ENCODE results near the gene SORCS2.

SORCS2 gene

DNA sequence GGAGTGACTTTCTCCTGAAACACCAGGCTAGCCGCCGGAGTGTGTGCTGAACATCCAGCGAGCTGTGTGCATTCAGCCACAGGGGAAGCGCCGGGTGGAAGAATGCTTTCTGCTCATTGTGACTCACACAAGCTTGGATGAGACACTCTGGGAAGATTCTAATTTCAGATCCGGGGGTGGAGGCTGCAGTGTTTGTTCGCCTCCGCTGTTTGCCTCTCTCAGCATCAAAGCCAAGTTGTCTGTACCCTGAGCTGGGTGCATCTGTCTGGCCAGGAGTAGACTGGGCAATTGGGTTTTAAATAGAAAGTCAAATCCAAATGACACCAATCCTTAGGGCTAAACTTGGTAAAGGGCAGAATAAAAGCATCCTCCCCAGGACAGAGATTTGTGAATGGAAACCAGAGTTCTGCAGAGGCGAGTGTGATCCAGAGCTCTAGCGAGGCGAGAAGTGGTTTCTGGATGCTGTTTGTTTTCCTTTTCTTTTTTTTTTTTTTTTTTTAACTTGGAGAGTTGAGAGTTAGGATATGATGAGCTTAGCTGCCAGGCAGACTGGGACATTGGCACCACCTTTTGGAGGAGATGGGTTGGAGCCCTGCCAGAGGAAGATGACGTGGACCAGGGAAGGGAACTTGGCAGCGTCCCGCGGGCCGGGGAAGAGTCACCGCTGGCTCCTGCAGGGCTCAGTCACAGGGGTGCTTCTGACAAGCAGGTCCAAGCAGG is 438.4 kb downstream of the SORCS2 start:
- FAIRE-seq: no peak

DNA sequence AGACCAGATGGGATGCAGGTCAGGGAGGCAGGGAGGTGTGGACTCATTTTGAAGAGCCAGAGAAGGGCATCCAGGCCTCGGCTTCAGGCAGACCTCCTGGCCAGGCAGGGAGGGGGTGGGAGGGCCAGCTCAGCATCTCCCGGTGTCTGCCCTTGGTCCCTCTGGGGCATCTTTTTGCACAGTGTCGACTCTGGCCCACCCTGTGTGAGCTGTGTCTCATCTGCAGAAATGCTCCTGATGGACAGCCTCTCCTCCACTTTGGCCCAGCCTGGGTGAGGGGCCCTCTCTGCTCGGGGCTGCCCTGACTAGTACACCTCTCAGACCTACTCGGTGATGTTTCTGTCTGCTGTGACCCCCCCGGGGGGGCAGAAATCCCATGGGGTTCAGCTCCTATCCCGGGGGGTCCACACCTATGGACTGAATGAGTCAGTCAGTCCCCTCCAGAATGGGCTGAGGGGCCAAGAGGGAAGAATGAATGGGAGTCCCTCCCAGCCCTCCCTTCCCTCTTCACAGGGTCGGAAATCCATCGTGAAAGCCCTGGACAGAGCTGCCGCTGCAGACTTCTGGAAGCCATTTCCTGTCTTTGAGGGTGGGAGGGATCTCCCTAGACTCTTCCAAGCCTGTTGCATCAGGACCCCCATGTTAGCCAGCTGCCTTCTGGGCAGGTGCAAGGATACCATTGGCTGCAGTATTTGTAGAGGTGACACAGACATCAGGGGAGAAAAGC is 439.1 kb downstream of the SORCS2 start:
- FAIRE-seq: no peak

GRCh38 chr4:7632341-7632740 is 440.0 kb downstream of the SORCS2 start:
- FAIRE-seq: no peak

GRCh38 chr4:7632971-7633370 is 440.6 kb downstream of the SORCS2 start:
- no peak for FAIRE-seq

- no peak for FAIRE-seq
Measured at GRCh38 chr4:7634661-7635251, 442.4 kb downstream of the SORCS2 start.

- FAIRE-seq: no peak
Measured at GRCh38 chr4:7635445-7636239, 443.3 kb downstream of the SORCS2 start.

DNA sequence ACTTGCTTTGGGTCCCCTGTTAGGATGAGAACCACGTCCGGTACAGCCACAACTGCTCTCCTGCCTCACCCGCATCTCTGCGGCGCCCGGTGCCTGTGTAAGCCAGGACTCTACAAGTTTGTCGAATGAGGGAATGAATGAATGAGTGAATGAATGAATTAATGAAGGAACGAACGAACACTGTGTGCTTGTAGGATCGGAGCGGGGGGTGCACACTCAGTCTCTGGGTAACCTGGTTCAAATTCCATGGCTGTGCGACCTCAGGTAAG is 443.8 kb downstream of the SORCS2 start:
- no peak for FAIRE-seq

DNA sequence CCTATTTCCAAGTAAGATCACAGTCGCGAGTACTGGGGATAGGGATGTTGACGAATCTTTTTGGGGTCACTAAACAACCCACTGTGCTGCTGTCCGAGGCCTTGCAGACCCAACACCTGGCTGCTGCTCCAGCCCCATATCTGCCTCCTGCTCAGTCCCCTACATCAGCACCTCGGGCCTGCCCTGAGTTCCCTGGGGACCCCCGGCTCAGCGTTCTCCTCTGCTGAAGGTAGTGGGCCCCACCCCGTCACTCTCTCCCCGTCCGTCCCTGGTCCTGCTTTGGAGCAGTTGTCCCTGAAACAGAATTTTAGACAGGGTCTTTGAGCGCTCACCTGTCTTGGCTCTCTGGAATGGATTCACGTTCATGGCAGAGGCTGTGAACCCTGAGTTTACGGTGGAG is 444.8 kb downstream of the SORCS2 start:
- FAIRE-seq: no peak

GRCh38 chr4:7637971-7638370 is 445.6 kb downstream of the SORCS2 start:
- FAIRE-seq: no peak

DNA sequence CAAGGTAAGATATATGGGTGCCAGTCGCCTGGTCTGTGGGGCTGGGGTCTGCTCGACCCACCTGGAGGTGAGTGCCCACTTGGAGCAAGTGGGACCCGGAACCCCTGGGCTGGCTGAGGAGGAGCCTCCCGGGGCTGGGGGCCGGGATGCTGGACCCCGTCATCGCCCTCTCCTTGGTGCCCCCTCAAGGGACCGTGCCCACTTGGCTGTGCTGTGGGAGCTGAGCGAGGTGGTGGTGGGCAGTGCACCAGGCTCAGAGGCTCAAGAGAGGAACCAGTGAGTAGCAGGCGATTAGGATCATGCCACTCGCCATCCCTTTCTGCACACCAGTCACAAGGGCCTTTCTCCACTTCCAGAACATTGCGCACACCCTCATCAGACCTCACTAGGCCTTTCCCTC is 446.2 kb downstream of the SORCS2 start:
- no peak for FAIRE-seq

- FAIRE-seq: no peak
Measured at GRCh38 chr4:7638984-7639789, 446.8 kb downstream of the SORCS2 start.

GRCh38 chr4:7640136-7640535 is 447.8 kb downstream of the SORCS2 start:
- FAIRE-seq: no peak

DNA sequence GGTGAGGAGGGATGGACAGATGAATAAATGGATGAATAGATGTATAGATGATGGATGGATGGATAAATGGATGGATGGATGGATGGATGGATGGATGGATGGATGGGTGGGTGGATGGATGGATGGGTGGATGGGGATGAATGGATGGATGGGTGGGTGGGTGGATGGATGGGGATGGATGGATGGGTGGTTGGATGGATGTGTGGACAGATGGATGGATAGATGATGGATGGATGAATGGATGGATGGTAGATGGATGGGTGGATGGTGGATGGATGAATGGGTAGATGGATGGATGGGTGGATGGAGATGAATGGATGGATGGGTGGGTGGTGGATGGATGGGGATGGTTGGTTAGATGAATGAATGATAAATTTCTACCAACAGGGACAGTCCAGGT is 449.4 kb downstream of the SORCS2 start:
- FAIRE-seq: no peak

GRCh38 chr4:7642741-7643458 is 450.6 kb downstream of the SORCS2 start:
- no peak for FAIRE-seq

DNA sequence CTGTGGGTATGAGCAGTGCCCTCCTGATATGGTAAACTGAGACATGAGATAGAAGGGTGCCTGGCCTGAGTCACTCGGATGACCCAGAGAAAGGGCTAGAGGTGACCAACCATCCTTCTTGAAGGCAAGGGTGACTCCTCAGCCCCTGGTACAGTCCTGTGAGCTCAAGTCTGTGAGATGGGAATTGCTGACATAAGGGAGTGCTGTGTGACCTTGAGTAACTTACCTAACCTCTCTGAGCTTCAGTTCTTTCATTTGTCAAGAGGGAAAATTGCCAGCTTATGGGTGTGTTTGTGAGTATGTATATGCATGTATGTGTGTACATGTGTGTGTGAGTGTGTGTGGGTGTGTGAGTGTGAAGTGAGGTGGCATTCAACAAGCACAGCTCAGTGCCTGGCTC is 452.8 kb downstream of the SORCS2 start:
- FAIRE-seq: no peak

DNA sequence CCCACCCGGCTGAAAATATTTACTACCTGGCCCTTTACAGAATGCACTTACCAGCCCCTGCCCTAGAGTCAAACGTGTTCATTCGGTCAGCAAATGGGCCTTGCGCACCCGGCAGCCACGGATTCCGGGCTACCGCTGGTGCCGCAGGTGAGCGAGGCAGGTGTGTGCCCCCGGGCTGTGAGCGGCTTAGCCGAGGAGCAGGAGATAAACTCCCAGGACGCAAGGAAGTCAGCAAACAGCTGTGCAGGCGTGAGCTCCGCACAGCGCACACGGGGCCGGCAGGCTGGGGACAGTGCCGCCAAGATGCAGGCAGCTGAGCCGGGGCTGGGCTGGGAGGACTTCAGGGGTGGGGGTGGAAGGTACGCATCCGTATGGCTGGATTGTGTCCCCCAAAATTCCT is 453.6 kb downstream of the SORCS2 start:
- FAIRE-seq: no peak

DNA sequence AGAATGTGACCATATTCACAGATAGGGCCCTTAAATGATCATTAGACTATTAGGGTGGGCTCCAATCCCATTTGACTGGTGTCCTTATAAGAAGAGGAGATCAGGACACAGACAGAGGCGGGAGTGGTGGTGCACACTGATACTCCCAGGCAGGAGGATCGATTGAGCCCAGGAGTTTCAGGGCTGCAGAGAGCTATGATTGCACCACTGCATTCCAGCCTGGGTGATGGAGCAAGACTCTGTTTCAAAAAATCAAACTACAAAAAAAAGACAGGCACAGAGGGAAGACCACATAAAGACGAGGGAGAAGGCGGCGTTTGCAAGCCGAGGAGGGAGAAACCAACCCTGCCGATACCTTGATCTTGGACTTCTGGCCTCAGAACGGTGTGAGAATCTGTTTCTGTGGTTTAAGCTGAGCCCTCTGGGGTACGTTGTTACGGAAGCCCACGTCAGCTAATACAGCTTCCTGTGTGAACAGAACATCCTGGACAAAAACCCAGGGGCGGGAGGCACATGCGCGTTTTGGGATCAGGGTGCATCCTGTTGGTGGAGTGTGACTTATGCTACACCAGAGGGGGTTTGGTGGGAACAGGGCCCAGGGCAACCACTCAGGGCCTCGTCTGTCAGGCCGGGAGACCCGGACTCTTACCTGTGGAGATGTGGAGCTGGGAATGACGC is 454.2 kb downstream of the SORCS2 start:
- no peak for FAIRE-seq

DNA sequence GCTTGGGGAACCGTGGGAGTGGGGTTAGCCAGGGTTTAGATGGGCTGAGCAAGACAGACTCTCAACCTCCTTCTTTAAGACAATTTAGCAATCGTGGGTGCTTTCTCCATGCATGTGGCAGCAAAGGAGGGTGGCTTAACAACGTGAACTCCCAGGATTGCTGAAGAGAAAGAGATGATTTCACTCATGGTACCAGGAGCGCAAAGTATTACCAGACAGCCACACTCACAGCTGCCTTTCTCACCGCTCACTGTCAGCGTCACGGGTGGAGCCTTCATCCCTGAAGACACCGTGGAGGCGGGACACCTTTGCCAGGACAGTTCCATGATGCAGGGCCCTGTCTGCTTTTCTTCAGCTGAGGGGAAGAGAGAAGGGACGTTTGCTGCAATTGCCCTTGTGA is 454.8 kb downstream of the SORCS2 start:
- no peak for FAIRE-seq

- FAIRE-seq: no peak
Measured at GRCh38 chr4:7647600-7648543, 455.5 kb downstream of the SORCS2 start.

Data from islet of Langerhans (tissue), 1 donor.